ENCODE results near the gene APH1B.

APH1B gene

DNA sequence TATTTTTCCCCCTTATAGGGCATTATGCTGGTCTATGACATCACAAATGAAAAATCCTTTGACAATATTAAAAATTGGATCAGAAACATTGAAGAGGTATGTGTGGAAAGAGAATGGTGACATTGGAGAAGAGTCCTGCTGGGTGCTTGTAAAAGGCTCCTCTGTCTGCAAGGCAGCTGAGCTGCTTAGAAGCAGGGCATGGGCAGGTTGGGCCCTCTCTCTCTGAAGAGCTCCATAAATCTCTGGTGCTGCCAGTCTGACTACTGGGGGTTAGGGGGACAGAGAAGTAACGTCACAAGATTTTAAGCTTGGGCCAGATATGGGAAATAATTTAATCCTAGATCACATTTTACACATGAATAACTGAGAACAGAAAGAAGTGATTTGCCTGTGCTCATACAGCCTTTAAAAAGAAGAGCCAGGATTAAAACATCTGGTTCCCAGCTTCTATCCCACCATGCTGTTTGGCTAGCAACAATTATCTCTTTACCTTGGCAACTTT lies 21.9 kb upstream of the APH1B start:
- H3K4me1 Mint-ChIP-seq = peaks cover 16% of the 10 kb centered on the region
- peaks cover 46% of the 10 kb centered on the region for H3K36me3 Mint-ChIP-seq (ENCODE audit: low read depth)
- no peak for TF ChIP-seq CTCF (IDR thresholded peaks at IDR 0.05; ENCODE audit: unreplicated experiment in 3 of 3)
- H3K27me3 Mint-ChIP-seq (ENCODE audit: low read depth) = no peaks in the 10 kb centered on the region
- H3K9me3 Mint-ChIP-seq = no peaks in the 10 kb centered on the region
- peak overlapping the region; percentile 62 to 74 (median 66) for H3K27ac Mint-ChIP-seq
- H3K4me3 Mint-ChIP-seq = no peak overlapping the region

DNA sequence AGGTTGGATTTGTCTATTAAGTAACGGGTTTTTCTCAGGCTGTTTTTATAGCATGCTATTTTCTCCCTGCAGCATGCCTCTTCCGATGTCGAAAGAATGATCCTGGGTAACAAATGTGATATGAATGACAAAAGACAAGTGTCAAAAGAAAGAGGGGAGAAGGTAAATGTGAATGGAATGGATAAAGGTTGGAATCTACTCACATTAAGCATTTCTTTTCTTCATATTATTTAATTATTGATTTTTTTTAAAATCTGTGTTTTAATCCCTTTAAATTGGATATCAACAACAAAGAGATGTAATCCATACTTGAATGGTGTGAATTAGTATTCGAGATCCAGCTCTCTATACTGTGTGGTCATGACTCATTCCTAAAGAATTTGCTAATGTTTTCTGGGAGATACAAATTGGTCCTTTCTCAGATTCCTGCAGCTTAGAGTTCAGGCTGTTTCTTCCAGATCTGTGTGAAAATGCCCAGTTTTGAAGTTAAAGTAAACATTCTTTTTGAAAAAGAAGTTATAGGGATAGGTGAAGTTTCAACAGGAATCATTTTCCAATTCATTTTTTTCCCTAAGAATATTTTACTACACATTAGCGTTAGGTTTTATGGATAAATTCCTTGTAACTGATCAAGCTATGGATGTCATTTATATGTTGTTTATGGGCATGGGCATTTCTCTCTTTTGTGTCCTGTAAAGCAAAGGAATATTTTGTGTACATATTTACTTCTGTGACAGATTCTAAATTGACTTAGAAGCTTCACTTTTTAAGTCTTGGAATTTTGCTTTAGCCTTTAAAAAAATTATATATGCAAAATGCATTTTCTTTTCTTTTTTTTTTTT lies 20.8 kb upstream of the APH1B start:
- H3K36me3 Mint-ChIP-seq (ENCODE audit: low read depth) = peaks cover 47% of the 10 kb centered on the region
- no peak for TF ChIP-seq CTCF (IDR thresholded peaks at IDR 0.05; ENCODE audit: unreplicated experiment in 3 of 3)

GRCh38 chr15:63258658-63259057 lies 18.7 kb upstream of the APH1B start:
- no peak for TF ChIP-seq CTCF (IDR thresholded peaks at IDR 0.05; ENCODE audit: unreplicated experiment in 3 of 3)
- H3K27ac Mint-ChIP-seq = no peak overlapping the region
- H3K36me3 Mint-ChIP-seq (ENCODE audit: low read depth) = peaks cover 54% of the 10 kb centered on the region
- H3K4me1 Mint-ChIP-seq = peaks cover 18% of the 10 kb centered on the region
- no peaks in the 10 kb centered on the region for H3K9me3 Mint-ChIP-seq
- no peaks in the 10 kb centered on the region for H3K27me3 Mint-ChIP-seq (ENCODE audit: low read depth)
- no peak overlapping the region for H3K4me3 Mint-ChIP-seq

More for the DNA sequence above, 20.8 kb upstream of the APH1B start:
- peaks cover 16% of the 10 kb centered on the region for H3K4me1 Mint-ChIP-seq
- no peak overlapping the region for H3K4me3 Mint-ChIP-seq
- H3K27ac Mint-ChIP-seq = peak overlapping the region; percentile 62 to 81 (median 66)
- H3K9me3 Mint-ChIP-seq = no peaks in the 10 kb centered on the region
- H3K27me3 Mint-ChIP-seq (ENCODE audit: low read depth) = no peaks in the 10 kb centered on the region

GRCh38 chr15:63260791-63261190 lies 16.6 kb upstream of the APH1B start:
- Mint-ChIP-seq H3K36me3 (ENCODE audit: low read depth) (peaks cover 53% of the 10 kb centered on the region), H3K27me3 (ENCODE audit: low read depth) (no peaks in the 10 kb centered on the region), H3K4me1 (peaks cover 31% of the 10 kb centered on the region), H3K4me3 (no peak overlapping the region), H3K27ac (peak overlapping the region in 1 of 3 experiments; percentile 61), H3K9me3 (no peaks in the 10 kb centered on the region)
- no peak for TF ChIP-seq CTCF (IDR thresholded peaks at IDR 0.05; ENCODE audit: unreplicated experiment in 3 of 3)

DNA sequence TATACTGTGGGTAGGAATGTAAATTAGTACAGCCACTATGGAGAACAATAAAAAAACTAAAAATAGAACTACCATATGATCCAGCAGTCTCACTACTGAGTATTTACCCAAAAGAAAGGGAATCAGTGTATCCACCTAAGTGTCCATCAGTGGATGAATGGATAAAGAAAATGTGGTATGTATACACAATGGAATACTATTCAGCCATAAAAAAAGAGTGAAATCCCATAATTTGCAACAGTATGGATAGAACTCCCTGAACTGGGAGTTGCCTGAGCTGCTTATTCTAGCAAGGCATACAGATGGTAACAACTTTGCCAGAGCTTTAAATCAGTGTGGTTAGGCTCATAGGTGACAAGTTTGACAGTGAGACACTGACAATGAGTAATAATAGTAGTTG lies 16.1 kb upstream of the APH1B start:
- Mint-ChIP-seq H3K4me1 (peaks cover 31% of the 10 kb centered on the region), H3K4me3 (no peak overlapping the region), H3K9me3 (no peaks in the 10 kb centered on the region), H3K27ac (peak overlapping the region in 1 of 3 experiments; percentile 61), H3K27me3 (ENCODE audit: low read depth) (no peaks in the 10 kb centered on the region), H3K36me3 (ENCODE audit: low read depth) (peaks cover 51% of the 10 kb centered on the region)
- TF ChIP-seq CTCF (IDR thresholded peaks at IDR 0.05; ENCODE audit: unreplicated experiment in 3 of 3) = no peak

Data from nephron (organoid).